Neuronal stem cell (in vitro differentiated cells): ENCODE results near the gene UBXN4.
"Not testable (repeated sequence)": the region's sequence is repeated elsewhere in the genome, so short reads cannot be mapped to it uniquely, and the experiment has no call there.

Experiments
- DNase-seq: peaks from one replicate; pipeline ENCODE4 v3.0.0-alpha.2; 2013; ENCODE audit warnings: low spot score
- H2AFZ ChIP-seq: one replicate; pipeline ENCODE4 v1.6.1; 2013; ENCODE audit warnings: mild to moderate bottlenecking, low read length, inconsistent platforms
- H2AK5ac ChIP-seq: 2 replicates; pipeline ENCODE4 v1.6.1; 2013; ENCODE audit warnings: low read depth, mild to moderate bottlenecking, inconsistent platforms, low read length, moderate library complexity, mixed read lengths
- H2BK120ac ChIP-seq: 2 replicates; pipeline ENCODE4 v1.6.1; 2013; ENCODE audit warnings: low read depth, mild to moderate bottlenecking, inconsistent platforms, low read length, moderate library complexity, mixed read lengths
- H2BK12ac ChIP-seq: one replicate; pipeline ENCODE4 v1.6.1; 2013; ENCODE audit warnings: low read length, inconsistent platforms
- H2BK15ac ChIP-seq: 2 replicates; pipeline ENCODE4 v1.6.1; 2013; ENCODE audit warnings: mild to moderate bottlenecking, low read length, inconsistent platforms, mixed read lengths
- H2BK5ac ChIP-seq: one replicate; pipeline ENCODE4 v1.6.1; 2013; ENCODE audit warnings: inconsistent platforms, mild to moderate bottlenecking, low read length, moderate library complexity
- H3K14ac ChIP-seq: one replicate; pipeline ENCODE4 v1.6.1; 2013; ENCODE audit warnings: low read length, inconsistent platforms
- H3K18ac ChIP-seq: 2 replicates; pipeline ENCODE4 v1.6.1; 2013; ENCODE audit warnings: low read length, inconsistent platforms
- H3K23ac ChIP-seq: 2 replicates; pipeline ENCODE4 v1.6.1; 2013; ENCODE audit warnings: low read depth, mild to moderate bottlenecking, mixed read lengths, low read length, inconsistent platforms; ENCODE audit not compliant: poor library complexity
- H3K27ac ChIP-seq: replicated peaks from 3 replicates; pipeline ENCODE4 v1.5.1; 2013; ENCODE audit warnings: low read length, inconsistent platforms
- H3K27me3 ChIP-seq, 3 experiments: 2 replicates each; pipeline ENCODE4 v1.6.1; 2013; ENCODE audit warnings: low read length in 3 of 3, mild to moderate bottlenecking in 2 of 3, inconsistent platforms in 1 of 3, low read depth in 1 of 3, mixed read lengths in 1 of 3, moderate library complexity in 1 of 3; ENCODE audit not compliant: control insufficient read depth in 3 of 3, insufficient read depth in 3 of 3
- H3K36me3 ChIP-seq, 2 donors: replicated peaks in 1 of 2; 2 replicates each; pipeline ENCODE4 v1.6.1; 2013; ENCODE audit warnings: low read length in 2 of 2; ENCODE audit not compliant: control insufficient read depth in 2 of 2, insufficient read depth in 2 of 2
- H3K4ac ChIP-seq: 2 replicates; pipeline ENCODE4 v1.6.1; 2013; ENCODE audit warnings: inconsistent platforms, mild to moderate bottlenecking, low read length, moderate library complexity
- H3K4me1 ChIP-seq, 2 donors: 1 replicate in 1 of 2; 2 replicates in 1 of 2; pipeline ENCODE4 v1.6.1; 2013; ENCODE audit warnings: low read length in 2 of 2, low read depth in 1 of 2; ENCODE audit not compliant: control insufficient read depth in 2 of 2, insufficient read depth in 1 of 2
- H3K4me2 ChIP-seq: one replicate; pipeline ENCODE4 v1.6.1; 2013; ENCODE audit warnings: mild to moderate bottlenecking, low read length, inconsistent platforms; ENCODE audit not compliant: insufficient read depth, poor library complexity, severe bottlenecking
- H3K4me3 ChIP-seq, 2 donors: 2 replicates each; pipeline ENCODE4 v1.5.1; 2013; ENCODE audit warnings: low read length in 2 of 2, mild to moderate bottlenecking in 2 of 2, inconsistent platforms in 1 of 2, moderate library complexity in 1 of 2
- H3K79me1 ChIP-seq: one replicate; pipeline ENCODE4 v1.6.1; 2013; ENCODE audit warnings: low read depth, mild to moderate bottlenecking, inconsistent platforms, low read length, moderate library complexity
- H3K9ac ChIP-seq: one replicate; pipeline ENCODE4 v1.6.1; 2013; ENCODE audit warnings: mild to moderate bottlenecking, low read depth, low read length, inconsistent platforms; ENCODE audit not compliant: poor library complexity
- H3K9me3 ChIP-seq, 2 donors: replicated peaks in 1 of 2; 2 replicates each; pipeline versions ENCODE3 to v1.6.1; 2013; ENCODE audit warnings: low read length in 2 of 2, mild to moderate bottlenecking in 2 of 2, inconsistent platforms in 1 of 2, low read depth in 1 of 2, mixed read lengths in 1 of 2, moderate library complexity in 1 of 2; ENCODE audit not compliant: control insufficient read depth in 2 of 2, insufficient read depth in 1 of 2
- H4K8ac ChIP-seq: one replicate; pipeline ENCODE4 v1.6.1; 2013; ENCODE audit warnings: low read depth, mild to moderate bottlenecking, inconsistent platforms, low read length, moderate library complexity
- H4K91ac ChIP-seq: one replicate; pipeline ENCODE4 v1.6.1; 2013; ENCODE audit warnings: low read length, low read depth, mild to moderate bottlenecking, inconsistent platforms; ENCODE audit not compliant: poor library complexity
- WGBS, 2 donors: extraction: QIAGEN DNeasy Blood & Tissue Kit; methylation state at CpG; one replicate each; pipeline ENCODE4 v1.1.7; 2013; ENCODE audit warnings: missing lambda C conversion rate in 2 of 2, mixed read lengths in 1 of 2; ENCODE audit not compliant: insufficient read length in 2 of 2, insufficient replicate concordance in 1 of 2; ENCODE audit errors: extremely low coverage in 2 of 2; 5-methylcytosine and 5-hydroxymethylcytosine counted together

The UBXN4 gene

DNA sequence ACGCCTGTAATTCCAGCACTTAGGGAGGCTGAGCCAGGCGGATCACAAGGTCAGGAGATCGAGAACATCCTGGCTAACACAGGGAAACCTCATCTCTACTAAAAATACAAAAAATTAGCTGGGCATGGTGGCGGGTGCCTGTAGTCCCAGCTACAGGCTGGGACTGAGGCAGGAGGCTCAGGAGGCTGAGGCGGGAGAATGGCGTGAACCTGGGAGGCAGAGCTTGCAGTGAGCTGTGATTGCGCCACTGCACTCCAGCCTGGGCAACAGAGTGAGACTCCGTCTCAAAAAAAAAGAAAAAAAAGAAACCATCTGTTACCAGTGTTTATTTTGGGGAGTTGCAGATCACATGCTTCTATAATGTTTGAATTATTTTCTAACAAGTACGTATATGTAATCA is 26.6 kb upstream of the UBXN4 start:
- not testable (repeated sequence) for H3K4me3 ChIP-seq, H2BK5ac ChIP-seq, H3K4me2 ChIP-seq

DNA sequence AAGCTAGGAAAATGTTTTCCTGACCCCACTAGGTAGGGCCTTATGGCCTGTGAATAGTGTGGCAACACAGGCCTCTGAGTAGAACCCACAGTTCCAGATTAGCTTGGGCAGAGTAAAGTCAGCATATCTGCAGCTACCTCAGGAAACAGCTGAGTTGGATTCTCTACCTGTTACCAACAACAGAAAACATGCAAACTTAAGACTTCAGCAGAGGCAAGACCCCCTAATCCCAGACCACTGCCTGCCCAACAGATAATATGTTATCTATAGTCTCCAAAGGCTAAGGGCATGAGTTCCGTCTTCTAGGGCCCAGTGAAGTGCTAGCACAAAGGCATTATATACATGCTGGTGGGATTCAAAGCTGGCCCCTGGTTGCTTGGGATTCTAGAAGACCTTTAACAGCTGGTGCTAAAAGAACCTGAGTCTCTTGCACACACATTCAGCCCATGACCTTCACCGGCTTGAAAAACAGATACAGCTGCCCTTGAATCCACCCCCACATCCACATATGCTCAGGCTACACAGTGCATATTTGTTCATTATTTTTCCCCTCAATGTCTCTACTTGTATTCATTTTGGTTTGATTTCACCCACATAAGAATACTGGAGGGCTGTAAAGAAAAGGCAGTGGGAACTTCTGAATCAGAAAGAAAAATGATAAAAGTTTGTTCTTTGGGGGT is 13.5 kb upstream of the UBXN4 start:
- Histone ChIP-seq H3K27me3 (no peaks in the 10 kb centered on the region), H2BK15ac (no peak overlapping the region), H2BK120ac (no peak overlapping the region), H3K4me2 (no peak overlapping the region), H3K4me3 (no peak overlapping the region), H2BK12ac (no peak overlapping the region), H3K9me3 (no peaks in the 10 kb centered on the region), H3K18ac (no peak overlapping the region), H3K79me1 (no peaks in the 10 kb centered on the region), H2AK5ac (no peak overlapping the region), H3K4ac (no peak overlapping the region), H3K36me3 (peaks cover 7 to 27% of the 10 kb centered on the region in 2 donors), H3K9ac (no peak overlapping the region), H3K14ac (no peak overlapping the region), H3K27ac (no peak overlapping the region), H2BK5ac (no peak overlapping the region), H3K4me1 (peaks cover 0 to 2% of the 10 kb centered on the region in 2 donors), H3K23ac (no peak overlapping the region), H4K8ac (no peak overlapping the region), H2AFZ (no peak overlapping the region), H4K91ac (no peak overlapping the region)
- no peak for DNase-seq
- WGBS, 2 donors: no CpG with 5 or more reads among the region's 2 CpGs

More for the DNA sequence above, 26.6 kb upstream of the UBXN4 start:
- H3K4me1 ChIP-seq, H3K14ac ChIP-seq, H3K9ac ChIP-seq, H4K91ac ChIP-seq, H3K23ac ChIP-seq, H3K4ac ChIP-seq, H3K9me3 ChIP-seq, H2AK5ac ChIP-seq, H3K27ac ChIP-seq, H4K8ac ChIP-seq, H2BK12ac ChIP-seq, H3K27me3 ChIP-seq, DNase-seq, H3K18ac ChIP-seq, H2BK15ac ChIP-seq, H2BK120ac ChIP-seq, H2AFZ ChIP-seq, H3K79me1 ChIP-seq: not testable (repeated sequence)
- peaks cover 6 to 73% of the 10 kb centered on the region in 2 donors for H3K36me3 ChIP-seq
- no CpG with 5 or more reads among the region's 9 CpGs for WGBS, 2 donors

- no peak overlapping the region for H2BK5ac ChIP-seq
- H3K9me3 ChIP-seq: no peaks in the 10 kb centered on the region
- DNase-seq: no peak
- no peak overlapping the region for H3K4me3 ChIP-seq
- H3K14ac ChIP-seq: no peak overlapping the region
- no peak overlapping the region for H3K23ac ChIP-seq
- no peak overlapping the region for H3K4ac ChIP-seq
- H3K27me3 ChIP-seq: no peaks in the 10 kb centered on the region
- H3K36me3 ChIP-seq: no peaks in the 10 kb centered on the region
- H2BK12ac ChIP-seq: no peak overlapping the region
- H4K8ac ChIP-seq: no peak overlapping the region
- no peak overlapping the region for H2AK5ac ChIP-seq
- H3K4me2 ChIP-seq: no peak overlapping the region
- H3K9ac ChIP-seq: no peak overlapping the region
- H3K27ac ChIP-seq: no peak overlapping the region
- H4K91ac ChIP-seq: no peak overlapping the region
- H2AFZ ChIP-seq: no peak overlapping the region
- no CpG with 5 or more reads among the region's 5 CpGs for WGBS, 2 donors
- no peak overlapping the region for H3K18ac ChIP-seq
- no peak overlapping the region for H2BK120ac ChIP-seq
- H3K79me1 ChIP-seq: no peaks in the 10 kb centered on the region
- peaks cover 0 to 2% of the 10 kb centered on the region in 2 donors for H3K4me1 ChIP-seq
- H2BK15ac ChIP-seq: no peak overlapping the region
Observed at GRCh38 chr2:135732561-135732960, 9.1 kb upstream of the UBXN4 start.

DNA sequence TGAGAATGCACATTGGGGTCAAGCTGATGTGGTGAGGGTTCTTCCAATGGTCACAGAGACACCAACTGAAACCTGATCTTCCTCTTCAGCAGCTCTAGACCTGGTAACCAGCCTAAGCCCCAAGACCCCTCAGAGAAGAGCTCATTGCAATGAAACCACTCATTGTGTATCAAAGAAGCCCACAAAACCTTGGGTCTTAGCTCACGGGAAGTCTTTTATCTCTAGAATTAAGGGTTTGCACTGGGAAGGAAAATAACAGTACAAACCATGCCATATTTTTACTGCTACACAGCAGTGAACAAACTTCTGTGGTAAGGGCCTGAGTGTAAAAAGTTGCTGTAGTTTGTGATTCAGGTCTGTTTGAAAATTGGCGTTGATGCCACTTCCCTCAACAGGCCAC is 8.6 kb upstream of the UBXN4 start:
- H4K8ac ChIP-seq: no peak overlapping the region
- no peak overlapping the region for H2BK120ac ChIP-seq
- H3K4ac ChIP-seq: no peak overlapping the region
- WGBS, 2 donors: no CpG with 5 or more reads among the region's 2 CpGs
- H3K23ac ChIP-seq: no peak overlapping the region
- no peaks in the 10 kb centered on the region for H3K36me3 ChIP-seq
- H2AFZ ChIP-seq: no peak overlapping the region
- H2BK12ac ChIP-seq: no peak overlapping the region
- H2AK5ac ChIP-seq: no peak overlapping the region
- H3K18ac ChIP-seq: no peak overlapping the region
- H3K4me1 ChIP-seq: peaks cover 0 to 2% of the 10 kb centered on the region in 2 donors
- no peak overlapping the region for H3K4me3 ChIP-seq
- no peaks in the 10 kb centered on the region for H3K27me3 ChIP-seq
- H4K91ac ChIP-seq: no peak overlapping the region
- H3K9me3 ChIP-seq: no peaks in the 10 kb centered on the region
- no peak overlapping the region for H3K4me2 ChIP-seq
- H3K14ac ChIP-seq: no peak overlapping the region
- H2BK15ac ChIP-seq: no peak overlapping the region
- no peak overlapping the region for H3K27ac ChIP-seq
- H3K79me1 ChIP-seq: no peaks in the 10 kb centered on the region
- H2BK5ac ChIP-seq: no peak overlapping the region
- H3K9ac ChIP-seq: no peak overlapping the region
- no peak for DNase-seq
